ENCODE results near the gene GPR87. TPM values are rescaled to one million over a fixed set of nuclear protein-coding genes. Genes with fewer than 3 reads are reported as not detected.

GPR87 gene
- total RNA-seq, 2 donors from 2014 or later: not detected

DNA sequence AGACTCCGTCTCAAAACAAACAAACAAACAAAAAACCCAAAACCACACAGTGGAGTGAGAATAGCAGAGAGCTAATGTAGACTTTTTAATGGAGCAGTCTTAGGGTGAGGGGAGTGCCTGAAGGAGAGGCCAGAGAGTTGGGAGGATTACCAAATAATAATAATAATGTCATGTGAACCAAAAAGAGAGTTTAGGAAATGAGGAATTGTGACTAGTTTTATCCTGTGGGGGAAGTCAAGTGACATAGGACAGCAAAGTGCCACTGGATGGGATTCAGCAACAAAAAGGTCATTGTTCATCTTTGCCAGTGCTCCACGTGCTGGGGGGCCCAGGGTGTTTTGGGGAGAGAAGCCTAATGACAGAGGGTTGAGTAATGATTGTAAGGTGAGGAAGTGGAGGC, 12.9 kb downstream of the GPR87 start:
- TF ChIP-seq, protein P1, sequence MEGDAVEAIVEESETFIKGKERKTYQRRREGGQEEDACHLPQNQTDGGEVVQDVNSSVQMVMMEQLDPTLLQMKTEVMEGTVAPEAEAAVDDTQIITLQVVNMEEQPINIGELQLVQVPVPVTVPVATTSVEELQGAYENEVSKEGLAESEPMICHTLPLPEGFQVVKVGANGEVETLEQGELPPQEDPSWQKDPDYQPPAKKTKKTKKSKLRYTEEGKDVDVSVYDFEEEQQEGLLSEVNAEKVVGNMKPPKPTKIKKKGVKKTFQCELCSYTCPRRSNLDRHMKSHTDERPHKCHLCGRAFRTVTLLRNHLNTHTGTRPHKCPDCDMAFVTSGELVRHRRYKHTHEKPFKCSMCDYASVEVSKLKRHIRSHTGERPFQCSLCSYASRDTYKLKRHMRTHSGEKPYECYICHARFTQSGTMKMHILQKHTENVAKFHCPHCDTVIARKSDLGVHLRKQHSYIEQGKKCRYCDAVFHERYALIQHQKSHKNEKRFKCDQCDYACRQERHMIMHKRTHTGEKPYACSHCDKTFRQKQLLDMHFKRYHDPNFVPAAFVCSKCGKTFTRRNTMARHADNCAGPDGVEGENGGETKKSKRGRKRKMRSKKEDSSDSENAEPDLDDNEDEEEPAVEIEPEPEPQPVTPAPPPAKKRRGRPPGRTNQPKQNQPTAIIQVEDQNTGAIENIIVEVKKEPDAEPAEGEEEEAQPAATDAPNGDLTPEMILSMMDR (IDR thresholded peaks at IDR 0.05): no peak
- no peak for DNase-seq (ENCODE audit: low spot score)

DNA sequence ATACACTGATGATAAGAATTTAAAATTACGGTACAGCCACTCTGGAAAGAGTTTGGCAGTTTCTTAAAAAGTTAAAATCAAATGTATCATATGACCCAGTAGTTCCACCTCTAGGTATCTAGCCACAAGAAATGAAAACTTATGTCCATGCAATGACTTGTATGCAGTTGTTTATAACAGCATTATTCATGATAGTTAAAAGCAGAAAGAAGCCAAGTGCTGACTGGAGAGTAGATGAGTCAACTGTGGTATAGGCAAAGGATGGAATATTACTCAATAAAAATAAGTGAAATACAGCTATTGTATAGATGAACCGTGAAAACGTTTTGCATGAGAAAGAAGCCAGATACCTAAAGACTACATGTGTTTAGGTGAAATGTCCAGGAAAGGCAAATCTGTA, 14.8 kb downstream of the GPR87 start:
- no peak for DNase-seq (ENCODE audit: low spot score)
- no peaks in the 10 kb centered on the region for H3K36me3 ChIP-seq

More for the DNA sequence above, 12.9 kb downstream of the GPR87 start:
- Histone ChIP-seq H3K4me3 (no peak overlapping the region), H3K27me3 (no peaks in the 10 kb centered on the region), H3K9me3 (no peaks in the 10 kb centered on the region), H3K4me1 (no peaks in the 10 kb centered on the region), H3K36me3 (no peaks in the 10 kb centered on the region), H3K27ac (no peak overlapping the region)

DNA sequence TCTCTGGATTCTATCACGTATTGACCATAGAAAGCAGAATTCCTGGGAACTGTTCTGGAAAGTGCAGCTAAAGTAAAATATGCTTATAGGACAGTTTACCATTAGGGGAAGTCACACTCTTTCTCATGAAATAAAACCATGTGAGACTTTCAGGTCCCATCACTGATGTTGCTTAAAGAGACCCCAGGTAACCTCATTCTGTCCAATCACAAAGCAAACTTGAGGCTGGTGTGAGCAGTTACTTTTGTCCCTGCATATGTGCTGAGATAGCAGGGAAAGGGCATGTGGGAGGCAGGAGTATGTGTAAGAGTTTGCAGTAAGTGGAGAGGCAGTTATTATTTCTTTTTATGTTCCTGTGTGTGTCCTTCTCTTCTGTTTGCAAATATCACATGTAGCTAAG, 16.1 kb downstream of the GPR87 start:
- H3K27me3 ChIP-seq: no peaks in the 10 kb centered on the region
- TF ChIP-seq, protein P1 (IDR thresholded peaks at IDR 0.05): no peak
- no peak for DNase-seq (ENCODE audit: low spot score)
- H3K4me1 ChIP-seq: no peaks in the 10 kb centered on the region
- H3K9me3 ChIP-seq: no peaks in the 10 kb centered on the region
- no peaks in the 10 kb centered on the region for H3K36me3 ChIP-seq
- H3K4me3 ChIP-seq: no peak overlapping the region
- H3K27ac ChIP-seq: no peak overlapping the region

More for the DNA sequence above, 14.8 kb downstream of the GPR87 start:
- Histone ChIP-seq H3K9me3 (no peaks in the 10 kb centered on the region), H3K4me1 (no peaks in the 10 kb centered on the region), H3K27ac (no peak overlapping the region), H3K4me3 (no peak overlapping the region), H3K27me3 (no peaks in the 10 kb centered on the region)
- TF ChIP-seq, protein P1 (IDR thresholded peaks at IDR 0.05): no peak

DNA sequence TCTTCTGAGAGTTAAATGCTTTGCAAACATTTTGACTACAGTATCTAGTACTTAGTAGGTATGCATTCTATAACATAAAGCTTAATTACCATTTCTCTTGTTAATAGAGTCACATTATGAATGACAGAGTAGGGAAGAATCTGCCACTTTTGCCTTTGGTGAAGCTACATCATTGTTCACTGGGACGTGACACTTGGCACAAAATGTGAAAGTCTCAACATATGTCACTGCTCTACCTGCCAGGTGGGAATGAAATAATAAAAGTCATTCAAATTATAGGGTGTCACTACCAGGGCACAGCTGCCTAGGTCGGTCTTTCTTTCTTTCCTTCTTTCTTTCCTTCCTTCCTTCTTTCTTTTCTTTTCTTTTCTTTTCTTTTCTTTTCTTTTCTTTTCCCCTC, 17.6 kb downstream of the GPR87 start:
- H3K27ac ChIP-seq: no peak overlapping the region
- no peaks in the 10 kb centered on the region for H3K36me3 ChIP-seq
- TF ChIP-seq, protein P1 (IDR thresholded peaks at IDR 0.05): no peak
- no peaks in the 10 kb centered on the region for H3K4me1 ChIP-seq
- no peak for DNase-seq (ENCODE audit: low spot score)
- H3K27me3 ChIP-seq: no peaks in the 10 kb centered on the region
- H3K9me3 ChIP-seq: no peaks in the 10 kb centered on the region
- no peak overlapping the region for H3K4me3 ChIP-seq

DNA sequence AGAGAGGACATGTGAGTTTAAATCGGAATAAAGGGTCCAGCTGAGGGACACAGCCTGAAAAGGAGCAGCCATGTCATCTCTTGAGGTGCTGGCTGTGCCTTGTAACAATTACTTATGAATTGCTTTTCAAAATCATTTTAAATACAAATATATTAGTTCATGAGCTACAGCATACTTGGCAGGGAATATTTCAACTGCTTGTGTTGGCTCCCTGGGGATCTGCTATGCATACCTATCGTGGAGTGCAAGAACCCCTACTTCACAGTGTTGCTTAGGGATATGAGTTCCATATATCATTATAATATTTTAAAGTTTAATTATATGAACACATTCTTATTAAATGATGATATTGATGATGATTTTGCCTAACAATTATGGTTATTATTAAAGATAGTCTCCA, 19.2 kb downstream of the GPR87 start:
- Histone ChIP-seq H3K27me3 (no peaks in the 10 kb centered on the region), H3K36me3 (no peaks in the 10 kb centered on the region), H3K9me3 (no peaks in the 10 kb centered on the region), H3K4me3 (no peak overlapping the region), H3K4me1 (no peaks in the 10 kb centered on the region), H3K27ac (no peak overlapping the region)
- no peak for DNase-seq (ENCODE audit: low spot score)
- TF ChIP-seq, protein P1 (IDR thresholded peaks at IDR 0.05): no peak

DNA sequence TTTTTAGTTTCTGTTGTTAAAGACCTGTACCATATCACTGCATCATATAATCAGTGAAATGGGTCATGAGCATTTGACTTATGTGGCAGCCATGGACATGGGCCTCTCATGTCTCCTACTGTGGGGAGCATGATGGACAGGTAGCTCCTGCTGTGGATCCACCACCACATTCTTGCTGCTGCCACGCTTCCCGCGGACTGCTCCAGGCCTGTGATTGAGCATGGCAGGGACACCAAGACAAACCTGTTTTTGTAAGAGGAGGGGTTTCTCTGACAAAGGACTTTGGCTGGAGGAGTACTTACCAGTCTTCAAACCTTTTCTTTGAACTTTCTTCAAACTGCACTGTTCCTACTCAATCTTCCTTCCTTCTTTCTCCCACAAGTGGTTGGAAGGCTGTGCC, 20.4 kb downstream of the GPR87 start:
- no peaks in the 10 kb centered on the region for H3K36me3 ChIP-seq
- no peaks in the 10 kb centered on the region for H3K27me3 ChIP-seq
- TF ChIP-seq, protein P1 (IDR thresholded peaks at IDR 0.05): no peak
- H3K4me3 ChIP-seq: no peak overlapping the region
- no peak overlapping the region for H3K27ac ChIP-seq
- no peaks in the 10 kb centered on the region for H3K9me3 ChIP-seq
- DNase-seq (ENCODE audit: low spot score): no peak
- H3K4me1 ChIP-seq: no peaks in the 10 kb centered on the region

All from right atrium auricular region (tissue), 2 donors.